Osteocyte (in vitro differentiated cells): ENCODE results near the gene ATF3. TPM values are rescaled to one million over a fixed set of nuclear protein-coding genes. Genes with fewer than 3 reads are reported as not detected.

ENCODE experiments used
- DNase-seq: peaks from one replicate; pipeline ENCODE4 v3.0.0; 2021; ENCODE audit warnings: mixed read lengths; ENCODE audit not compliant: unreplicated experiment; ENCODE audit errors: extremely low spot score
- H3K27ac Mint-ChIP-seq: one replicate; pipeline ENCODE4 v1.8.0; 2021; ENCODE audit warnings: mild to moderate bottlenecking, mixed read lengths; ENCODE audit not compliant: unreplicated experiment
- H3K27me3 Mint-ChIP-seq: one replicate; pipeline ENCODE4 v1.8.0; 2021; ENCODE audit warnings: mixed read lengths; ENCODE audit not compliant: unreplicated experiment
- H3K36me3 Mint-ChIP-seq: one replicate; pipeline ENCODE4 v1.8.0; 2021; ENCODE audit warnings: mixed read lengths; ENCODE audit not compliant: unreplicated experiment
- H3K4me1 Mint-ChIP-seq: one replicate; pipeline ENCODE4 v1.8.0; 2021; ENCODE audit warnings: mixed read lengths; ENCODE audit not compliant: unreplicated experiment
- H3K4me3 Mint-ChIP-seq: one replicate; pipeline ENCODE4 v1.8.0; 2021; ENCODE audit warnings: mild to moderate bottlenecking, moderate library complexity, mixed read lengths; ENCODE audit not compliant: unreplicated experiment
- H3K9me3 Mint-ChIP-seq: one replicate; pipeline ENCODE4 v1.8.0; 2021; ENCODE audit warnings: mixed read lengths; ENCODE audit not compliant: unreplicated experiment
- total RNA-seq: library from RNA; stranded (reverse); gene quantifications from 2 replicates; pipeline ENCODE4 v1.2.1, GENCODE V29; 2021
- TF ChIP-seq, protein P1 (sequence below): fragments of 200-600 bp; sonication (generic); IDR thresholded peaks from 2 replicates; pipeline ENCODE4 v1.5.0; 2021; ENCODE audit warnings: antibody characterized with exemption, mild to moderate bottlenecking, moderate library complexity

The ATF3 gene
- total RNA-seq, 1 donor from 2014 or later: 45.3 TPM

DNA sequence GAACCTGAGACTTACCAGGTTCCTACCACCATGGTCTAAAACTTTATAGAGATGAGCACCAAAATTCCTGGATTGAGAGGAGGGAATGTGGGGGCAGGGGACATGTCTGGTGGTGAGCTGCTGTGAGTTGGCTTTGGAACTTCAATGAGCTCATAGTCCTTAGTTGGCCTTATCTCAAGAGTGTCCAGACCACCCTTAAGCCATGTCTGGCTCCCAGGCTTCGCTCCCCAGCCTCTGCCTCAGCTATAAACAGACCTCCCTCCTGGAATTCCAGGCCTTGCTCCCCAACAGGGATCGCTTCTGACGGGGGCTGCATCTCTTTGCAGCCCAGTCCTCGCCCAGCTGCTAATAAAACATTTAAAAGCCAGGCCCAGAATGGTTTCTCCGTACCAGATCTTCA, 19.5 kb downstream of the ATF3 start:
- H3K4me1 Mint-ChIP-seq: no peaks in the 10 kb centered on the region
- DNase-seq: no peak
- H3K36me3 Mint-ChIP-seq: no peaks in the 10 kb centered on the region
- no peak overlapping the region for H3K27ac Mint-ChIP-seq
- no peak overlapping the region for H3K4me3 Mint-ChIP-seq
- H3K9me3 Mint-ChIP-seq: no peaks in the 10 kb centered on the region
- H3K27me3 Mint-ChIP-seq: peaks cover 35% of the 10 kb centered on the region
- TF ChIP-seq, protein P1, sequence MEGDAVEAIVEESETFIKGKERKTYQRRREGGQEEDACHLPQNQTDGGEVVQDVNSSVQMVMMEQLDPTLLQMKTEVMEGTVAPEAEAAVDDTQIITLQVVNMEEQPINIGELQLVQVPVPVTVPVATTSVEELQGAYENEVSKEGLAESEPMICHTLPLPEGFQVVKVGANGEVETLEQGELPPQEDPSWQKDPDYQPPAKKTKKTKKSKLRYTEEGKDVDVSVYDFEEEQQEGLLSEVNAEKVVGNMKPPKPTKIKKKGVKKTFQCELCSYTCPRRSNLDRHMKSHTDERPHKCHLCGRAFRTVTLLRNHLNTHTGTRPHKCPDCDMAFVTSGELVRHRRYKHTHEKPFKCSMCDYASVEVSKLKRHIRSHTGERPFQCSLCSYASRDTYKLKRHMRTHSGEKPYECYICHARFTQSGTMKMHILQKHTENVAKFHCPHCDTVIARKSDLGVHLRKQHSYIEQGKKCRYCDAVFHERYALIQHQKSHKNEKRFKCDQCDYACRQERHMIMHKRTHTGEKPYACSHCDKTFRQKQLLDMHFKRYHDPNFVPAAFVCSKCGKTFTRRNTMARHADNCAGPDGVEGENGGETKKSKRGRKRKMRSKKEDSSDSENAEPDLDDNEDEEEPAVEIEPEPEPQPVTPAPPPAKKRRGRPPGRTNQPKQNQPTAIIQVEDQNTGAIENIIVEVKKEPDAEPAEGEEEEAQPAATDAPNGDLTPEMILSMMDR: no peak

- Mint-ChIP-seq H3K27me3 (peaks cover 36% of the 10 kb centered on the region), H3K4me3 (no peak overlapping the region), H3K36me3 (no peaks in the 10 kb centered on the region), H3K9me3 (no peaks in the 10 kb centered on the region), H3K4me1 (no peaks in the 10 kb centered on the region), H3K27ac (no peak overlapping the region)
- no peak for DNase-seq
- TF ChIP-seq, protein P1: no peak
Measured at GRCh38 chr1:212628813-212629415, 20.4 kb downstream of the ATF3 start.

GRCh38 chr1:212629450-212630157, 21.0 kb downstream of the ATF3 start:
- Mint-ChIP-seq H3K4me1 (no peaks in the 10 kb centered on the region), H3K27me3 (peaks cover 36% of the 10 kb centered on the region), H3K9me3 (peaks cover 4% of the 10 kb centered on the region), H3K4me3 (no peak overlapping the region), H3K27ac (no peak overlapping the region), H3K36me3 (no peaks in the 10 kb centered on the region)
- no peak for DNase-seq
- TF ChIP-seq, protein P1: no peak

GRCh38 chr1:212630158-212630900, 21.8 kb downstream of the ATF3 start:
- Mint-ChIP-seq H3K36me3 (no peaks in the 10 kb centered on the region), H3K27me3 (peaks cover 30% of the 10 kb centered on the region), H3K9me3 (peaks cover 4% of the 10 kb centered on the region), H3K4me3 (no peak overlapping the region), H3K27ac (no peak overlapping the region), H3K4me1 (no peaks in the 10 kb centered on the region)
- TF ChIP-seq, protein P1: peak; percentile 70
- DNase-seq: no peak

- TF ChIP-seq, protein P1: no peak
- H3K9me3 Mint-ChIP-seq: peaks cover 4% of the 10 kb centered on the region
- H3K4me3 Mint-ChIP-seq: no peak overlapping the region
- peaks cover 11% of the 10 kb centered on the region for H3K4me1 Mint-ChIP-seq
- DNase-seq: no peak
- H3K36me3 Mint-ChIP-seq: no peaks in the 10 kb centered on the region
- no peak overlapping the region for H3K27ac Mint-ChIP-seq
- peaks cover 14% of the 10 kb centered on the region for H3K27me3 Mint-ChIP-seq
Measured at GRCh38 chr1:212633161-212633560, 24.6 kb downstream of the ATF3 start.
